HG03442 (cell line): ENCODE measurements around the gene TSPAN14.
"Not testable (repeated sequence)": the region's sequence is repeated elsewhere in the genome, so short reads cannot be mapped to it uniquely, and the experiment has no call there.

Source experiments
- ATAC-seq: cut with Tn5 transposase; IDR thresholded peaks from one replicate; pipeline ENCODE4 v1.9.1; 2021; ENCODE audit warnings: mild to moderate bottlenecking, moderate library complexity; ENCODE audit not compliant: unreplicated experiment

Gene TSPAN14

DNA sequence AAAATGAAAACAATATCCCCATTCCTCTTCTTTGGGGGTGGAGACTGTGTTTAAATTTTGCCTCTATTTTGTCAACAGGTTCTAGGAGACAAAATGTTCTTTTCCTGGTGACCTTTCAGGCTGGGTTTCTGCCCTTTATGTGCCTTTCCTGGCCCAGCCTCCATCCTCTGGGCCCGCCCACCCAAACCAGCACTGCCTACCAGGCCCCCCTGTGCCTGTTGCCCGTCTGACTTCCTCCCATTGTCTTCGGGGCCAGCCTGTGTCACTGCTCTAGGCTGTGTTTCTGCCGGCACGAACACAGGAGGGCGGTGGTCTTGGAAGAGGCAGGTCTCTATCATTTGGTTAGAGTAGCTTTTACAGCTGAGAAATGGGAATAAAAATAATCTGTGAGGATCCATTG, 13.9 kb downstream of the TSPAN14 start:
- ATAC-seq: no peak

GRCh38 chr10:80468806-80469421, 14.8 kb downstream of the TSPAN14 start:
- ATAC-seq: no peak

DNA sequence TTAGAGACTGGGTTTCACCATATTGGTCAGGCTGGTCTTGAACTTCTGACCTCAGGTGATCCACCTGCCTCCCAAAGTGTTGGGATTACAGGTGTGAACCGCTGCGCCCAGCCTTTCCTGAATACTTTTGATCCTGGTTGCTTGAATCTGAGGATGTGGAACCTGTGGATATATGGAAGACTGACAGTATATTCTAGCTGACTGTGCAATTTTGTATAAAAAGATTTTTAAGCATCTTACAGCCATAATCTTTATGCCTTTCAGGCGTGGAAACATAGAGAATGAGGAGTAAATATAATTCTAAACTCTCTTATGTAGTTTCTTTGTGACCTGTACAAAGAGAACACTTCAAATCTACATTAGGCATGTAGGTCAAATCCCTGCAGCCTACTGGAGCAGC, 16.2 kb downstream of the TSPAN14 start:
- no peak for ATAC-seq

- no peak for ATAC-seq
Measured at GRCh38 chr10:80471001-80471400, 16.9 kb downstream of the TSPAN14 start.

GRCh38 chr10:80471715-80472233, 17.7 kb downstream of the TSPAN14 start:
- peak; percentile 48 for ATAC-seq

DNA sequence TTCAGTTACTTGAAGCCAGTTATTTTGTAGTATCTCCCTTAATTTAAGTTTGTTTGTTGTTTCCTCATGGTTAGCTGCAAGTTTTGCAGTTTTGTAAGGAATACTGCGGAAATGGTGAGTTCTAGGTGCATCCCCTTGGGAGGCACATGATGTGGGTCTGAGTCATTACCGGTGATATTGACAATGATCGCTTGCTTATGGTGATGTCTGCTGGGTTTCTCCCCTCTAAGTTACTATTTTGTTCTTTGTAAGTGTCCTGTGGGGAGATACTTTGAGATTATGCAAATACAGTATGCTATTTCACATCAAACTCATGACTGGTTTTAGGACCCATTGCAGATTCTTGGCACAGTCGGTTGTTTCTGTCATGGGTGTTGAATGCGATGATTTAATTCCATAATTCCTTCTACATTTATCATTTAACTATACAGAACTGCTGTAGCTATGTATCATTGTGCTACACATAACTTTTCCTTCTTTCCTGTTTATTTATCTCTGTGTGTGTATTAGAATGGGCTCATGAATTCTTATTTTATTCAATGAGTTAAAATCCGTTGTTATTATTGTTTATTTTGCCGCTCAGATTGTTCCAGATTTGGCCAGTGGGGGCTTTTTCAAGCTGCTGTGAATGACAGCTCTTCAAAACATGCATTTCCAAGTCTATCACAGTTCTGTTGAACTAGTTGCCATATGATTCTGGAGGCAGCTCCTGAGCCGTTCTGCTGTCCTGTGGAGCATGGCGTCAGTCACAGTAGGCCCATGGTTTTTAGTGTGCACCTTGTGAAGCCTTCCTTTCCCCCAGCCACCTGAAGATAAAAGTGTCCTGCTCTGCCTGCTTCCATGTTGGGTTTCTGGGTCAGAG, 18.4 kb downstream of the TSPAN14 start:
- peak; percentile 93 for ATAC-seq

- ATAC-seq: no peak
Measured at GRCh38 chr10:80473096-80473657, 19.1 kb downstream of the TSPAN14 start.

DNA sequence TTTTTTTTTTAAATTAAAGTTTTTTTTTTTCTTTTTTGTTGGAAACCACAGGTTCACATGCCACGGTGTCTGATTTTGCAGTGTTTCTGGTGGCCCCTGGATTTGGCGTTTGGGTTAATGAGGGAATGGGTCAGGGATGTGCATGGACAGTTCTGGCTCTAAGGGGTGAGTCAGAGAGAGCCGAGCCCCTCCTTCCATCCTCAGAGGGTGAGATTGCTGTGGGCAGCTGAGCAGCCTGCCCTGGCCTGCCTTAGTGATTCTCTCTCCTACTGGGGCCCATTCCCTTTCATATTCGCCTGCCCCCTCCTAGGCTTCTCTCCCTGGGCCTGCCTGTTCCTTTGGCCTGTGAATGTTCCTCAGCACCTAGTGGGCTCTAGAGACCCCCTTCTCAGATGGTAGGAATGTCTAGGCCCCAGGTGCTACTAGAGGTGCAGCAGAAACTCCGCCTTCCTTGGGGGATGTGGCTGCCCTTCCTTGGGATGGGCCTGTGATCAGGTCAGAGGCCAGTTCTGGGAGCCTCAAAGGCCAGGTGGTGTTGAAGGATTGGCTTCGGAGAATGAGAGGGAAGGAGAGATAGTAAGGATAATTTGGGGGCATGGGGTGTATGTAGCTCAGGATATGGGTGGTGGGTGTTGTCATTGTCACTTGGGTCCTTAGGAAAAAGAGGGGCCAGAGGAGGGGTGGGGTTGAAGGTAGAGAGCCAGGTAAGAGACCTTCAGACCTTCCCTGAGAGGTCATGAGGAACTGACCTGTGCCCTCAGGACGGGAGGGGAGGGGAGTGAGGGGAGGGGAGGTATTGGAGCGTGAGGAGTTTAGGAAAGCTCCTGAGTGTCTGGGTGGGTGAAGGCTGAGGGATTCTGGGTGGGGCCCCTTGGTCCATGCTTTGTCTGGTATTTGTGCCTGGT, 19.8 kb downstream of the TSPAN14 start:
- ATAC-seq: no peak

DNA sequence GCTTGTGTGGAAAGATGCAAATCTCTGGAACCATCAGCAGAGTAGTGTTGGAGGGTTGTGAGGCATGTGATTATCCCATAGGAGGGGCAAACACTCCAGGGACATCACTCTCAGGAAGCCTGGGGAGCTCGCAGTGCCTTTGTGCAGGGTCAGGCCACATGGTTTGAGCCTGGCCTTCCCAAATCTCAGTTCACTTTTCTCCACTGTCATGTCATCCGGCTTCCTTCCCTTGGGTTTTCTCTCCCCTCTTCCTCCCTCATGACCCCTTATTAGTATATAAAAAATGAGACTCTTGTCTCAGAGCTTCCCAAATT, 20.4 kb downstream of the TSPAN14 start:
- no peak for ATAC-seq

GRCh38 chr10:80474941-80475340, 20.8 kb downstream of the TSPAN14 start:
- no peak for ATAC-seq

DNA sequence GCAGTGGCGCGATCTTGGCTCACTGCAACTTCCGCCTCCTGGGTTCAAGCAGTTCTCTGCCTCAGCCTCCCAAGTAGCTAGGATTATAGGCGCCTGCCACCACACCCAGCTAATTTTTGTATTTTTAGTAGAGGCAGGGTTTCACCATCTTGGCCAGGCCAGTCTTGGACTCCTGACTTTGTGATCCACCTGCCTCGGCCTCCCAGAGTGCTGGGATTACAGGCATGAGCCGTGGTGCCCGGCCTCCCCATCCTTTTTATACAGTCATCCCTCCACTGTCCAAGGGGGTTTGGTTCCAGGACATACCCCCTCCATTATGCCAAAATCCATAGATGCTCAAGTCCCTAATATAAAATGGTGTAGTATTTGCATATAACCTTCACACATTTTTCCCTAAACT, 21.5 kb downstream of the TSPAN14 start:
- ATAC-seq: not testable (repeated sequence)

DNA sequence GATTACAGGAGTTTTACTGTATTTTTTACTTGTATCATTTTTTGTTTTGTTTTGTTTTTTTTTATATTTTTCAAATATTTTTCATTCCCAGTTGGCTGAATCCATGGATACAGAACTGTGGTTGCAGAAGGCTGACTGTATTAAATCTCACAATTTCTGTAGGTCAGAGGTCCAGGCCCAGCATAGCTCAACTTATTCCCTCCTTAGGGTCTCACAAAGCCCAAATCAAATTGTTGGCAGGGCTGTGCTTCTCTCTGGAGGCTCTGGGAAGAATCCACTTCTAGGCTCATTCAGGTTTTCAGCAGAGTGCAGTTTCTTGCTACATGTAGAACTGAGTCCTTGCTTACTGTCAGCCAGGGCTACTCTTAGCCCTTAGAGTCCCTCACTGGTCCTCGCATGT, 22.6 kb downstream of the TSPAN14 start:
- no peak for ATAC-seq

- ATAC-seq: no peak
Measured at GRCh38 chr10:80477813-80478212, 23.7 kb downstream of the TSPAN14 start.

GRCh38 chr10:80480373-80480772, 26.3 kb downstream of the TSPAN14 start:
- not testable (repeated sequence) for ATAC-seq

DNA sequence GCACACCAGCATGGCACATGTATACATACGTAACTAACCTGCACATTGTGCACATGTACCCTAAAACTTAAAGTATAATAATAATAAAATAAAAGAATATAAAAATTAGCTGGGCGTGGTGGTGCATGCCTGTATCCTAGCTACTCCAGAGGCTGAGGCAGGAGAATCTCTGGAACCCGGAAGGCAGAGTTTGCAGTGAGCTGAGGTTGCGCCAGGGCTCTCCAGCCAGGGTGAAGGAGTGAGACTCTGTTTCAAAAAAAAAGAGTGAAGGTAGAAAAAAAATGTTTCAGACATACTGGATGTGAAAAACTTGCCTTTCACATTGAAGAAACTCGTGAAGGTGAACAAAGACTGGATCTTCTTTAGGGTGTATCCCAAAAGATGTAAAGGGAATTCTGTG, 26.7 kb downstream of the TSPAN14 start:
- no peak for ATAC-seq

GRCh38 chr10:80484243-80484642, 30.1 kb downstream of the TSPAN14 start:
- no peak for ATAC-seq

- ATAC-seq: no peak
Measured at GRCh38 chr10:80484676-80485075, 30.6 kb downstream of the TSPAN14 start.

DNA sequence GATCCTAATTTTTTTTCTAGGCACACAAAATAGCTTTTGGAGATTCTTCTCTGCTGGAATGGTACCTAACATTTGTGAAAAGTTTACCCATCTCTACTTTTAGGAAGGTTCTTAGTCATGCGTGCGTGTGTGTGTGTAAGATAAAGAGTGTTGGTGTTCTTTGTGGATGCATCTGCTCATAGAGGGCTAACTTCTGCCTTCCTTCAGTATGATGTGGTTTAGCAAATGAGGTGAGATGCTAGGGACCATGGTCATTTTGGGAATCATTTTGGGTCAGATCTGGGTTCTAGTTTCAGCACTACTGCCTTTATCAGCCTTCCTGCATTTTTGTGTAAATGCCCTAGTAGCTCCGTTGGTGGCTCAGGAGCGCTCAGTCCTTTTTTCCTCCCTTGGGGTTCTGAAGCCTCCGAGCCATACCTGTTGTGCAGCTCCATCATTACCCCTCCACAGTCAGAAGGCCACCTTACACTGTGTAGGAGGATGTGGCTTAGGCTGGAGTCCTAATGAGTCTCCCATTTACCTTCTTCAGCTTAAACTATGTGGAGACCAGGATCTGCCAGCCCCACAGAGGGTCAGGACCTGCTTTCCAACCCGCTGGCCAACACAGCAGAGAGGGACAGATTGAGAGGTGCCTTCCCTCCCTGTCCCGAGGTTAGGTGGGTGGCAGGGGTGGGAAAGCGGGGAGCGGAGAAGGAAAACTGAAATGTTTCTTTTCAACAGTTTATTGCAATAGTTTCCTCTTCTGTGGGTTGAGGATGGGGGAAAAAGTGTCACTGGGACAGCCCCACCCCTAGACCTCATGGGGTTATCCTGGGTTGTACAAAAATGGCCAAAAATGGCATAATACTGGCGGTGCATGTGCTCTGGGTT, 31.2 kb downstream of the TSPAN14 start:
- no peak for ATAC-seq

DNA sequence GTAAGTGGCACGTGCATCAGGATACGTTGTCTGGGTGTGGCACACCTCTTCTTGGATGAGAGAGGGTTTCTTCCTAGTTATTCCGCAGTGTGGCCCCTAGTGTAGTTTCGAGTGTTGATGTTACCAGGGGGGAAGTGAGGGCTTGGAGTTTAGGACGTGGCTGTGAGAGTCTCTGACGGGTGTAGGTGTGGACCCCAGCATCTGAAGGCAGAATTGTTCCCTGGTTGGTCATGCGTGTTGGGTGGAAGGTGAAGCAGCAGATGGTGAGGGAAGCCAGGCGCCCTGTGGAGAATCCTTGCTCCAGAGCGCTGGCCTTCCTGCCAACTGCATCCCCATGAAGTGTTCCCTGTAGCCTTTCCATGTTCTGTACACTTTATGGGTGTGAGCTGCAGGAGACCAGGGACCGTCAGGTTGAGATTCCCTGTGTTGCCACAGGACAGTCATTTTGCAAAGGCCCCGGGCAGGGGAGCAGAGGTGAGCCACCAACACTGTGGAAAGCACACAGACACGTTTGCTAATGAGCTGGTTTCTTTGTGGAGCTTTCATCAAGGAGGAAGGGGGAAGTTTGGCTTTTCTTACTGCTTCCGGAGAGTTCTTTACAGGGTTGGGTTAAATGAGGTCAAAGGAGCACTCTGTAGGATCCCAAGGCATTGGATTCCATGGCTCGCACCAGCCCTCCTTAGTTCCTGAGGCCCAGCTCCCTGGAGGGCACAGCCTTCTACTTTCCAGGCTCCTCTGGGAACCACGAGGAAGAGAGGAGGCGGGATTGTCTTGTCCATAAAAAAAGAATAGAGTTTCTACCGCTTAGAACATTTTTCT, 32.0 kb downstream of the TSPAN14 start:
- no peak for ATAC-seq
